ENCODE results near the gene ANKRD34A.
A peak's percentile ranks its signal among the peaks of the same experiment; 100 is the strongest.
"Not testable (repeated sequence)": the region's sequence is repeated elsewhere in the genome, so short reads cannot be mapped to it uniquely, and the experiment has no call there.

ANKRD34A gene

GRCh38 chr1:145942871-145943270 is 21.5 kb downstream of the ANKRD34A start:
- DNase-seq: no peak

- no peak for DNase-seq
Observed at GRCh38 chr1:145942405-145942804, 22.0 kb downstream of the ANKRD34A start.

GRCh38 chr1:145937436-145937835 is 26.9 kb downstream of the ANKRD34A start:
- no peak for DNase-seq

- DNase-seq: no peak
Observed at GRCh38 chr1:145936247-145936646, 28.1 kb downstream of the ANKRD34A start.

GRCh38 chr1:145935708-145936107 is 28.7 kb downstream of the ANKRD34A start:
- DNase-seq: no peak

- DNase-seq: not testable (repeated sequence)
Observed at GRCh38 chr1:145932522-145933009, 31.8 kb downstream of the ANKRD34A start.

- DNase-seq: no peak
Observed at GRCh38 chr1:145927916-145928643, 36.3 kb downstream of the ANKRD34A start.

- DNase-seq: peak; percentile 99
Observed at GRCh38 chr1:145927063-145927886, 37.1 kb downstream of the ANKRD34A start, which contains the start of gene RBM8A. RBM8A (minus strand) TSS chr1:145927484; CDS start chr1:145927426, 58 bp downstream.

- DNase-seq: no peak
Observed at GRCh38 chr1:145926686-145927062, 37.7 kb downstream of the ANKRD34A start.

- no peak for DNase-seq
Observed at GRCh38 chr1:145922266-145922665, 42.1 kb downstream of the ANKRD34A start.

- DNase-seq: not testable (repeated sequence)
Observed at GRCh38 chr1:145920297-145920696, 44.1 kb downstream of the ANKRD34A start.

GRCh38 chr1:145918992-145919939 is 45.1 kb downstream of the ANKRD34A start:
- peak; percentile 47 for DNase-seq

GRCh38 chr1:145918144-145918991 is 46.0 kb downstream of the ANKRD34A start, which contains the start of gene PEX11B:
PEX11B (minus strand) TSS chr1:145918717; CDS start chr1:145918688, 29 bp downstream.
- peak; percentile 84 for DNase-seq

- no peak for DNase-seq
Observed at GRCh38 chr1:145917595-145917994, 46.8 kb downstream of the ANKRD34A start.

- DNase-seq: peak; percentile 4
Observed at GRCh38 chr1:145916745-145917144, 47.6 kb downstream of the ANKRD34A start.

- no peak for DNase-seq
Observed at GRCh38 chr1:145912128-145912641, 52.2 kb downstream of the ANKRD34A start.
